ENCODE data around the gene SAP130. TPM values are rescaled to one million over a fixed set of nuclear protein-coding genes. Genes with fewer than 3 reads are reported as not detected.

Gene SAP130
- total RNA-seq, 1 donor from 2014 or later, result 38.5 TPM

GRCh38 chr2:127991742-127992141 lies 36.1 kb downstream of the SAP130 start:
- no peaks in the 10 kb centered on the region for H3K4me1 Mint-ChIP-seq
- H3K4me3 Mint-ChIP-seq, result no peak overlapping the region
- no peaks in the 10 kb centered on the region for H3K27me3 Mint-ChIP-seq (ENCODE audit: low read depth)
- TF ChIP-seq CTCF (IDR thresholded peaks at IDR 0.05; ENCODE audit: unreplicated experiment), result no peak
- H3K27ac Mint-ChIP-seq, result no peak overlapping the region
- no peaks in the 10 kb centered on the region for H3K9me3 Mint-ChIP-seq
- DNase-seq (ENCODE audit: low spot score in 2 of 2, unreplicated experiment in 2 of 2), result no peak
- H3K36me3 Mint-ChIP-seq, result peaks cover 35% of the 10 kb centered on the region

- no peak for DNase-seq (ENCODE audit: low spot score in 2 of 2, unreplicated experiment in 2 of 2)
- no peak overlapping the region for H3K4me3 Mint-ChIP-seq
- H3K27ac Mint-ChIP-seq, result no peak overlapping the region
- peaks cover 44% of the 10 kb centered on the region for H3K36me3 Mint-ChIP-seq
- H3K9me3 Mint-ChIP-seq, result no peaks in the 10 kb centered on the region
- no peaks in the 10 kb centered on the region for H3K4me1 Mint-ChIP-seq
- H3K27me3 Mint-ChIP-seq (ENCODE audit: low read depth), result no peaks in the 10 kb centered on the region
- no peak for TF ChIP-seq CTCF (IDR thresholded peaks at IDR 0.05; ENCODE audit: unreplicated experiment)
Observed at GRCh38 chr2:127986548-127987079, 41.2 kb downstream of the SAP130 start.

GRCh38 chr2:127985735-127986134 lies 42.1 kb downstream of the SAP130 start:
- no peak overlapping the region for H3K27ac Mint-ChIP-seq
- H3K4me1 Mint-ChIP-seq, result no peaks in the 10 kb centered on the region
- H3K36me3 Mint-ChIP-seq, result peaks cover 44% of the 10 kb centered on the region
- no peak overlapping the region for H3K4me3 Mint-ChIP-seq
- no peaks in the 10 kb centered on the region for H3K27me3 Mint-ChIP-seq (ENCODE audit: low read depth)
- no peak for DNase-seq (ENCODE audit: low spot score in 2 of 2, unreplicated experiment in 2 of 2)
- no peaks in the 10 kb centered on the region for H3K9me3 Mint-ChIP-seq
- TF ChIP-seq CTCF (IDR thresholded peaks at IDR 0.05; ENCODE audit: unreplicated experiment), result no peak

- no peak overlapping the region for H3K4me3 Mint-ChIP-seq
- H3K9me3 Mint-ChIP-seq, result no peaks in the 10 kb centered on the region
- H3K27me3 Mint-ChIP-seq (ENCODE audit: low read depth), result no peaks in the 10 kb centered on the region
- no peak overlapping the region for H3K27ac Mint-ChIP-seq
- DNase-seq (ENCODE audit: low spot score in 2 of 2, unreplicated experiment in 2 of 2), result no peak
- H3K4me1 Mint-ChIP-seq, result no peaks in the 10 kb centered on the region
- TF ChIP-seq CTCF (IDR thresholded peaks at IDR 0.05; ENCODE audit: unreplicated experiment), result no peak
- H3K36me3 Mint-ChIP-seq, result peaks cover 47% of the 10 kb centered on the region
Observed at GRCh38 chr2:127985026-127985734, 42.7 kb downstream of the SAP130 start.

GRCh38 chr2:127984551-127984950 lies 43.3 kb downstream of the SAP130 start:
- no peaks in the 10 kb centered on the region for H3K9me3 Mint-ChIP-seq
- no peak for TF ChIP-seq CTCF (IDR thresholded peaks at IDR 0.05; ENCODE audit: unreplicated experiment)
- no peak for DNase-seq (ENCODE audit: low spot score in 2 of 2, unreplicated experiment in 2 of 2)
- H3K36me3 Mint-ChIP-seq, result peaks cover 47% of the 10 kb centered on the region
- no peaks in the 10 kb centered on the region for H3K4me1 Mint-ChIP-seq
- H3K4me3 Mint-ChIP-seq, result no peak overlapping the region
- H3K27me3 Mint-ChIP-seq (ENCODE audit: low read depth), result no peaks in the 10 kb centered on the region
- H3K27ac Mint-ChIP-seq, result no peak overlapping the region
